GM12878 (cell line): ENCODE results near the gene NTN1.

Experiments used
- NBN ChIP-seq: fragments of 450-650 bp; IDR thresholded peaks from 2 replicates; pipeline ENCODE4 v1.6.1; 2016
- TF ChIP-seq, protein P1 (sequence below): IDR thresholded peaks from 2 replicates; pipeline ENCODE4 v1.6.1; 2012; ENCODE audit warnings: mild to moderate bottlenecking, low read depth, low read length
- TF ChIP-seq, protein P2 (sequence below): IDR thresholded peaks from 2 replicates; pipeline ENCODE4 v1.6.1; 2012; ENCODE audit warnings: low read length, inconsistent platforms

- TF ChIP-seq NBN: no peak
- TF ChIP-seq, protein P1, sequence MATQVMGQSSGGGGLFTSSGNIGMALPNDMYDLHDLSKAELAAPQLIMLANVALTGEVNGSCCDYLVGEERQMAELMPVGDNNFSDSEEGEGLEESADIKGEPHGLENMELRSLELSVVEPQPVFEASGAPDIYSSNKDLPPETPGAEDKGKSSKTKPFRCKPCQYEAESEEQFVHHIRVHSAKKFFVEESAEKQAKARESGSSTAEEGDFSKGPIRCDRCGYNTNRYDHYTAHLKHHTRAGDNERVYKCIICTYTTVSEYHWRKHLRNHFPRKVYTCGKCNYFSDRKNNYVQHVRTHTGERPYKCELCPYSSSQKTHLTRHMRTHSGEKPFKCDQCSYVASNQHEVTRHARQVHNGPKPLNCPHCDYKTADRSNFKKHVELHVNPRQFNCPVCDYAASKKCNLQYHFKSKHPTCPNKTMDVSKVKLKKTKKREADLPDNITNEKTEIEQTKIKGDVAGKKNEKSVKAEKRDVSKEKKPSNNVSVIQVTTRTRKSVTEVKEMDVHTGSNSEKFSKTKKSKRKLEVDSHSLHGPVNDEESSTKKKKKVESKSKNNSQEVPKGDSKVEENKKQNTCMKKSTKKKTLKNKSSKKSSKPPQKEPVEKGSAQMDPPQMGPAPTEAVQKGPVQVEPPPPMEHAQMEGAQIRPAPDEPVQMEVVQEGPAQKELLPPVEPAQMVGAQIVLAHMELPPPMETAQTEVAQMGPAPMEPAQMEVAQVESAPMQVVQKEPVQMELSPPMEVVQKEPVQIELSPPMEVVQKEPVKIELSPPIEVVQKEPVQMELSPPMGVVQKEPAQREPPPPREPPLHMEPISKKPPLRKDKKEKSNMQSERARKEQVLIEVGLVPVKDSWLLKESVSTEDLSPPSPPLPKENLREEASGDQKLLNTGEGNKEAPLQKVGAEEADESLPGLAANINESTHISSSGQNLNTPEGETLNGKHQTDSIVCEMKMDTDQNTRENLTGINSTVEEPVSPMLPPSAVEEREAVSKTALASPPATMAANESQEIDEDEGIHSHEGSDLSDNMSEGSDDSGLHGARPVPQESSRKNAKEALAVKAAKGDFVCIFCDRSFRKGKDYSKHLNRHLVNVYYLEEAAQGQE: no peak
- TF ChIP-seq, protein P2, sequence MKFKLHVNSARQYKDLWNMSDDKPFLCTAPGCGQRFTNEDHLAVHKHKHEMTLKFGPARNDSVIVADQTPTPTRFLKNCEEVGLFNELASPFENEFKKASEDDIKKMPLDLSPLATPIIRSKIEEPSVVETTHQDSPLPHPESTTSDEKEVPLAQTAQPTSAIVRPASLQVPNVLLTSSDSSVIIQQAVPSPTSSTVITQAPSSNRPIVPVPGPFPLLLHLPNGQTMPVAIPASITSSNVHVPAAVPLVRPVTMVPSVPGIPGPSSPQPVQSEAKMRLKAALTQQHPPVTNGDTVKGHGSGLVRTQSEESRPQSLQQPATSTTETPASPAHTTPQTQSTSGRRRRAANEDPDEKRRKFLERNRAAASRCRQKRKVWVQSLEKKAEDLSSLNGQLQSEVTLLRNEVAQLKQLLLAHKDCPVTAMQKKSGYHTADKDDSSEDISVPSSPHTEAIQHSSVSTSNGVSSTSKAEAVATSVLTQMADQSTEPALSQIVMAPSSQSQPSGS: no peak
Observed at GRCh38 chr17:9291912-9292560, 270.7 kb downstream of the NTN1 start.
